GM23338 (cell line): Measurements from ENCODE around the gene DDN. TPM values are rescaled to one million over a fixed set of nuclear protein-coding genes. Genes with fewer than 3 reads are reported as not detected.
A peak's percentile ranks its signal among the peaks of the same experiment; 100 is the strongest.

ENCODE experiments used
- ATAC-seq: fragments of 200-7000 bp; cut with Tn5 transposase; 3 replicates; pipeline ENCODE4 v1.9.1; 2020
- DNase-seq: peaks from one replicate; pipeline ENCODE4 v3.0.0-alpha.2; 2015; ENCODE audit warnings: low spot score
- H2AFZ ChIP-seq: fragments of 200-600 bp; sonication (generic); 2 replicates; pipeline ENCODE4 v1.8.0; 2016; ENCODE audit warnings: antibody characterized with exemption, mild to moderate bottlenecking, moderate library complexity
- H3F3A ChIP-seq: fragments of 200-600 bp; sonication (generic); replicated peaks from 2 replicates; pipeline ENCODE4 v1.8.0; 2017; ENCODE audit warnings: antibody characterized with exemption, mixed run types, low read depth
- H3K27ac ChIP-seq: fragments of 200-600 bp; sonication (generic); 2 replicates; pipeline ENCODE4 v1.6.1; 2016; ENCODE audit warnings: low read depth
- H3K27me3 ChIP-seq: fragments of 200-600 bp; sonication (generic); 2 replicates; pipeline ENCODE4 v1.8.0; 2016; ENCODE audit warnings: mild to moderate bottlenecking, mixed run types, moderate library complexity; ENCODE audit not compliant: insufficient read depth
- H3K36me3 ChIP-seq: fragments of 200-600 bp; sonication (generic); 2 replicates; pipeline ENCODE4 v1.8.0; 2016; ENCODE audit warnings: mild to moderate bottlenecking; ENCODE audit not compliant: insufficient read depth
- H3K4me1 ChIP-seq: fragments of 200-600 bp; sonication (generic); 2 replicates; pipeline ENCODE4 v1.8.0; 2016; ENCODE audit warnings: mild to moderate bottlenecking, moderate library complexity; ENCODE audit not compliant: insufficient read depth
- H3K4me2 ChIP-seq: fragments of 200-600 bp; sonication (generic); 2 replicates; pipeline ENCODE4 v1.7.1; 2017; ENCODE audit warnings: mixed run types
- H3K4me3 ChIP-seq: fragments of 200-600 bp; sonication (generic); 2 replicates; pipeline ENCODE4 v1.6.1; 2016; ENCODE audit warnings: mixed run types
- H3K79me2 ChIP-seq: fragments of 200-600 bp; sonication (generic); replicated peaks from 2 replicates; pipeline ENCODE4 v1.8.0; 2017; ENCODE audit warnings: mild to moderate bottlenecking; ENCODE audit not compliant: insufficient read depth
- H3K9me2 ChIP-seq: fragments of 200-600 bp; sonication (generic); 2 replicates; pipeline ENCODE4 v1.8.0; 2017; ENCODE audit not compliant: insufficient read depth
- H4K20me1 ChIP-seq: fragments of 200-600 bp; sonication (generic); replicated peaks from 2 replicates; pipeline ENCODE4 v1.8.0; 2017; ENCODE audit warnings: mild to moderate bottlenecking; ENCODE audit not compliant: insufficient read depth
- H3K27ac Mint-ChIP-seq: 2 replicates; pipeline ENCODE4 v1.8.0; 2020; ENCODE audit warnings: inconsistent platforms, mild to moderate bottlenecking, moderate library complexity, mixed read lengths
- H3K27me3 Mint-ChIP-seq: 3 replicates; pipeline ENCODE4 v1.8.0; 2022; ENCODE audit warnings: low read depth, mild to moderate bottlenecking, moderate library complexity, mixed read lengths, inconsistent platforms; ENCODE audit not compliant: insufficient read depth, poor library complexity
- H3K36me3 Mint-ChIP-seq: 3 replicates; pipeline ENCODE4 v1.8.0; 2021; ENCODE audit warnings: low read depth, mild to moderate bottlenecking, inconsistent platforms, moderate library complexity, mixed read lengths
- H3K4me1 Mint-ChIP-seq: 3 replicates; pipeline ENCODE4 v1.8.0; 2020; ENCODE audit warnings: mild to moderate bottlenecking, inconsistent platforms, mixed read lengths
- H3K4me3 Mint-ChIP-seq: 3 replicates; pipeline ENCODE4 v1.8.0; 2021; ENCODE audit warnings: moderate library complexity, mild to moderate bottlenecking, inconsistent platforms, mixed read lengths
- H3K9me3 Mint-ChIP-seq: 3 replicates; pipeline ENCODE4 v1.8.0; 2020; ENCODE audit warnings: moderate library complexity, mild to moderate bottlenecking, inconsistent platforms, mixed read lengths
- CREB1 ChIP-seq: fragments of 250-450 bp; sonication (Bioruptor Pico); IDR thresholded peaks from 2 replicates; pipeline ENCODE4 v1.5.0; 2020; ENCODE audit warnings: low read depth, mild to moderate bottlenecking, moderate library complexity
- EZH2 ChIP-seq: fragments of 200-600 bp; sonication (generic); IDR thresholded peaks from one replicate; pipeline ENCODE4 v1.8.0; 2017; ENCODE audit warnings: antibody characterized with exemption, mild to moderate bottlenecking, low read depth; ENCODE audit not compliant: unreplicated experiment
- EZH2phosphoT487 ChIP-seq: fragments of 200-600 bp; sonication (generic); IDR thresholded peaks from one replicate; pipeline ENCODE4 v1.8.1; 2018; ENCODE audit warnings: antibody characterized with exemption; ENCODE audit not compliant: unreplicated experiment
- JUNB ChIP-seq: IDR thresholded peaks from one replicate; pipeline ENCODE4 v1.6.1; 2016; ENCODE audit warnings: antibody characterized with exemption; ENCODE audit not compliant: unreplicated experiment
- NANOG ChIP-seq: IDR thresholded peaks from 2 replicates; pipeline ENCODE4 v1.6.1; 2016; ENCODE audit warnings: antibody characterized with exemption, borderline replicate concordance
- POLR2AphosphoS5 ChIP-seq: IDR thresholded peaks from 2 replicates; pipeline ENCODE4 v1.6.1; 2016; ENCODE audit warnings: antibody characterized with exemption, low read depth
- STAT1 ChIP-seq: IDR thresholded peaks from one replicate; pipeline ENCODE4 v1.6.1; 2016; ENCODE audit warnings: antibody characterized with exemption; ENCODE audit not compliant: unreplicated experiment
- ZNF114 ChIP-seq: fragments of 250-450 bp; sonication (Bioruptor Pico); IDR thresholded peaks from 2 replicates; pipeline ENCODE4 v1.5.0; 2020; ENCODE audit warnings: mild to moderate bottlenecking, moderate library complexity
- ZNF331 ChIP-seq: fragments of 250-450 bp; sonication (Bioruptor Pico); IDR thresholded peaks from 2 replicates; pipeline ENCODE4 v1.5.0; 2020; ENCODE audit warnings: low read depth, mild to moderate bottlenecking, moderate library complexity
- polyA plus RNA-seq: library from polyadenylated mRNA; unstranded; fragments of >200 nt; fragmentation: Nextera tagmentation; extraction: Ambion mirVana; gene quantifications from 2 replicates; pipeline ENCODE4 v1.2.1, GENCODE V29; 2016
- total RNA-seq: library from RNA; depleted of rRNA; stranded (reverse); fragments of >200 nt; shearing (Covaris generic); gene quantifications from 2 replicates; pipeline ENCODE4 v1.2.3, GENCODE V29; 2014
- TF ChIP-seq, protein P1 (sequence below): IDR thresholded peaks from 2 replicates; pipeline ENCODE4 v1.6.1; 2016; ENCODE audit warnings: antibody characterized with exemption
- TF ChIP-seq, protein P2 (sequence below): IDR thresholded peaks from one replicate; pipeline ENCODE4 v1.6.1; 2018; ENCODE audit warnings: antibody characterized with exemption; ENCODE audit not compliant: unreplicated experiment
- TF ChIP-seq, protein P3 (sequence below): fragments of 250-450 bp; sonication (Bioruptor Pico); IDR thresholded peaks from 2 replicates; pipeline ENCODE4 v1.5.0; 2020; ENCODE audit warnings: mild to moderate bottlenecking, moderate library complexity
- TF ChIP-seq, protein P4 (sequence below), 2 experiments: fragments of 200-600 bp in 1 of 2; sonication (generic) in 1 of 2; conservative IDR thresholded peaks; 2 replicates each; pipeline versions ENCODE4 v1.5.1 to v1.6.1; 2016 to 2017; ENCODE audit warnings: antibody characterized with exemption in 2 of 2, low read depth in 2 of 2, mild to moderate bottlenecking in 2 of 2, moderate library complexity in 1 of 2

Gene DDN
- total and polyA plus RNA-seq, 2 experiments from 2014 or later: 0.10 TPM; not detected in 1

DNA sequence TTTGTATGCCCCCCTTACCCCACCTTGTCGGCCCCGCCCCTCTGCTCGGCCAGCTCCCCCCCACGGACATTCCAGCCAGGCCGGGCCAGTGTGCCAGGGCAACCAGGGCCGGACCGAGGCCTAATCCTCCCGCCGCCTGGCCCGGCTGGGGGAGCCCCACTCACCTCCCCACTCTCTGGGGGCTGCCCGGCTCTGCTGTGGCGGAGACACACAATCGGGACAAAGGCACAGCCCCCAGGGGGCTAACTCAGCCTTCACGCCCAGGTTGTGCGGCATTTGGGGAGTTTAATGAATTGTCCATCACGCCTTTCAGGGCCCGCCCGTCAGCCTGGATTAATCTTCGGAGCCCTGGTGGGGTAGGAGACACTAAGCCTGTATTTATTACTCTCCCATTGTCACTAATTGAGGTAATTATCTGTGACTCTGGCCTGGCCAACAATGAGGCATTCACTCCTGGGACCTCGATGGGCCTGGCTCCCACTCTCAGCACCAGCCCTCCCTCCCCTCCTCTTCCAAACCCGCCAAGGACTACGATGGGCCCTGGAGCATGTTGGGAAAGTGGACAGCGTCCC is 12.4 kb downstream of the DDN start:
- no peak for ATAC-seq

More for the DNA sequence above, 12.4 kb downstream of the DDN start:
- no peaks in the 10 kb centered on the region for H3K4me1 ChIP-seq
- peaks cover 95% of the 10 kb centered on the region for H3K27me3 ChIP-seq
- Mint-ChIP-seq H3K4me1 (peaks cover 16% of the 10 kb centered on the region), H3K27ac (no peak overlapping the region), H3K27me3 (peaks cover 62% of the 10 kb centered on the region), H3K4me3 (no peak overlapping the region), H3K36me3 (no peaks in the 10 kb centered on the region), H3K9me3 (no peaks in the 10 kb centered on the region)
- H3K4me3 ChIP-seq: no peak overlapping the region
- DNase-seq: peak; percentile 4
- H3K4me2 ChIP-seq: no peak overlapping the region
- no peaks in the 10 kb centered on the region for H3F3A ChIP-seq
- H3K79me2 ChIP-seq: no peaks in the 10 kb centered on the region
- no peaks in the 10 kb centered on the region for H3K9me2 ChIP-seq
- no peak overlapping the region for H3K27ac ChIP-seq
- H3K36me3 ChIP-seq: no peaks in the 10 kb centered on the region
- H4K20me1 ChIP-seq: peaks cover 11% of the 10 kb centered on the region; the same call in 1 of the 2 replicates
- TF ChIP-seq JUNB (no peak), STAT1 (no peak), EZH2phosphoT487 (no peak), NANOG (no peak), EZH2 (no peak), CREB1 (CRISPR knock-in tag) (no peak), POLR2AphosphoS5 (no peak), ZNF331 (CRISPR knock-in tag) (no peak), ZNF114 (CRISPR knock-in tag) (no peak)
- TF ChIP-seq, protein P1, sequence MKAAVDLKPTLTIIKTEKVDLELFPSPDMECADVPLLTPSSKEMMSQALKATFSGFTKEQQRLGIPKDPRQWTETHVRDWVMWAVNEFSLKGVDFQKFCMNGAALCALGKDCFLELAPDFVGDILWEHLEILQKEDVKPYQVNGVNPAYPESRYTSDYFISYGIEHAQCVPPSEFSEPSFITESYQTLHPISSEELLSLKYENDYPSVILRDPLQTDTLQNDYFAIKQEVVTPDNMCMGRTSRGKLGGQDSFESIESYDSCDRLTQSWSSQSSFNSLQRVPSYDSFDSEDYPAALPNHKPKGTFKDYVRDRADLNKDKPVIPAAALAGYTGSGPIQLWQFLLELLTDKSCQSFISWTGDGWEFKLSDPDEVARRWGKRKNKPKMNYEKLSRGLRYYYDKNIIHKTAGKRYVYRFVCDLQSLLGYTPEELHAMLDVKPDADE: no peak
- TF ChIP-seq, protein P2, sequence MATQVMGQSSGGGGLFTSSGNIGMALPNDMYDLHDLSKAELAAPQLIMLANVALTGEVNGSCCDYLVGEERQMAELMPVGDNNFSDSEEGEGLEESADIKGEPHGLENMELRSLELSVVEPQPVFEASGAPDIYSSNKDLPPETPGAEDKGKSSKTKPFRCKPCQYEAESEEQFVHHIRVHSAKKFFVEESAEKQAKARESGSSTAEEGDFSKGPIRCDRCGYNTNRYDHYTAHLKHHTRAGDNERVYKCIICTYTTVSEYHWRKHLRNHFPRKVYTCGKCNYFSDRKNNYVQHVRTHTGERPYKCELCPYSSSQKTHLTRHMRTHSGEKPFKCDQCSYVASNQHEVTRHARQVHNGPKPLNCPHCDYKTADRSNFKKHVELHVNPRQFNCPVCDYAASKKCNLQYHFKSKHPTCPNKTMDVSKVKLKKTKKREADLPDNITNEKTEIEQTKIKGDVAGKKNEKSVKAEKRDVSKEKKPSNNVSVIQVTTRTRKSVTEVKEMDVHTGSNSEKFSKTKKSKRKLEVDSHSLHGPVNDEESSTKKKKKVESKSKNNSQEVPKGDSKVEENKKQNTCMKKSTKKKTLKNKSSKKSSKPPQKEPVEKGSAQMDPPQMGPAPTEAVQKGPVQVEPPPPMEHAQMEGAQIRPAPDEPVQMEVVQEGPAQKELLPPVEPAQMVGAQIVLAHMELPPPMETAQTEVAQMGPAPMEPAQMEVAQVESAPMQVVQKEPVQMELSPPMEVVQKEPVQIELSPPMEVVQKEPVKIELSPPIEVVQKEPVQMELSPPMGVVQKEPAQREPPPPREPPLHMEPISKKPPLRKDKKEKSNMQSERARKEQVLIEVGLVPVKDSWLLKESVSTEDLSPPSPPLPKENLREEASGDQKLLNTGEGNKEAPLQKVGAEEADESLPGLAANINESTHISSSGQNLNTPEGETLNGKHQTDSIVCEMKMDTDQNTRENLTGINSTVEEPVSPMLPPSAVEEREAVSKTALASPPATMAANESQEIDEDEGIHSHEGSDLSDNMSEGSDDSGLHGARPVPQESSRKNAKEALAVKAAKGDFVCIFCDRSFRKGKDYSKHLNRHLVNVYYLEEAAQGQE: no peak
- TF ChIP-seq, protein P3, sequence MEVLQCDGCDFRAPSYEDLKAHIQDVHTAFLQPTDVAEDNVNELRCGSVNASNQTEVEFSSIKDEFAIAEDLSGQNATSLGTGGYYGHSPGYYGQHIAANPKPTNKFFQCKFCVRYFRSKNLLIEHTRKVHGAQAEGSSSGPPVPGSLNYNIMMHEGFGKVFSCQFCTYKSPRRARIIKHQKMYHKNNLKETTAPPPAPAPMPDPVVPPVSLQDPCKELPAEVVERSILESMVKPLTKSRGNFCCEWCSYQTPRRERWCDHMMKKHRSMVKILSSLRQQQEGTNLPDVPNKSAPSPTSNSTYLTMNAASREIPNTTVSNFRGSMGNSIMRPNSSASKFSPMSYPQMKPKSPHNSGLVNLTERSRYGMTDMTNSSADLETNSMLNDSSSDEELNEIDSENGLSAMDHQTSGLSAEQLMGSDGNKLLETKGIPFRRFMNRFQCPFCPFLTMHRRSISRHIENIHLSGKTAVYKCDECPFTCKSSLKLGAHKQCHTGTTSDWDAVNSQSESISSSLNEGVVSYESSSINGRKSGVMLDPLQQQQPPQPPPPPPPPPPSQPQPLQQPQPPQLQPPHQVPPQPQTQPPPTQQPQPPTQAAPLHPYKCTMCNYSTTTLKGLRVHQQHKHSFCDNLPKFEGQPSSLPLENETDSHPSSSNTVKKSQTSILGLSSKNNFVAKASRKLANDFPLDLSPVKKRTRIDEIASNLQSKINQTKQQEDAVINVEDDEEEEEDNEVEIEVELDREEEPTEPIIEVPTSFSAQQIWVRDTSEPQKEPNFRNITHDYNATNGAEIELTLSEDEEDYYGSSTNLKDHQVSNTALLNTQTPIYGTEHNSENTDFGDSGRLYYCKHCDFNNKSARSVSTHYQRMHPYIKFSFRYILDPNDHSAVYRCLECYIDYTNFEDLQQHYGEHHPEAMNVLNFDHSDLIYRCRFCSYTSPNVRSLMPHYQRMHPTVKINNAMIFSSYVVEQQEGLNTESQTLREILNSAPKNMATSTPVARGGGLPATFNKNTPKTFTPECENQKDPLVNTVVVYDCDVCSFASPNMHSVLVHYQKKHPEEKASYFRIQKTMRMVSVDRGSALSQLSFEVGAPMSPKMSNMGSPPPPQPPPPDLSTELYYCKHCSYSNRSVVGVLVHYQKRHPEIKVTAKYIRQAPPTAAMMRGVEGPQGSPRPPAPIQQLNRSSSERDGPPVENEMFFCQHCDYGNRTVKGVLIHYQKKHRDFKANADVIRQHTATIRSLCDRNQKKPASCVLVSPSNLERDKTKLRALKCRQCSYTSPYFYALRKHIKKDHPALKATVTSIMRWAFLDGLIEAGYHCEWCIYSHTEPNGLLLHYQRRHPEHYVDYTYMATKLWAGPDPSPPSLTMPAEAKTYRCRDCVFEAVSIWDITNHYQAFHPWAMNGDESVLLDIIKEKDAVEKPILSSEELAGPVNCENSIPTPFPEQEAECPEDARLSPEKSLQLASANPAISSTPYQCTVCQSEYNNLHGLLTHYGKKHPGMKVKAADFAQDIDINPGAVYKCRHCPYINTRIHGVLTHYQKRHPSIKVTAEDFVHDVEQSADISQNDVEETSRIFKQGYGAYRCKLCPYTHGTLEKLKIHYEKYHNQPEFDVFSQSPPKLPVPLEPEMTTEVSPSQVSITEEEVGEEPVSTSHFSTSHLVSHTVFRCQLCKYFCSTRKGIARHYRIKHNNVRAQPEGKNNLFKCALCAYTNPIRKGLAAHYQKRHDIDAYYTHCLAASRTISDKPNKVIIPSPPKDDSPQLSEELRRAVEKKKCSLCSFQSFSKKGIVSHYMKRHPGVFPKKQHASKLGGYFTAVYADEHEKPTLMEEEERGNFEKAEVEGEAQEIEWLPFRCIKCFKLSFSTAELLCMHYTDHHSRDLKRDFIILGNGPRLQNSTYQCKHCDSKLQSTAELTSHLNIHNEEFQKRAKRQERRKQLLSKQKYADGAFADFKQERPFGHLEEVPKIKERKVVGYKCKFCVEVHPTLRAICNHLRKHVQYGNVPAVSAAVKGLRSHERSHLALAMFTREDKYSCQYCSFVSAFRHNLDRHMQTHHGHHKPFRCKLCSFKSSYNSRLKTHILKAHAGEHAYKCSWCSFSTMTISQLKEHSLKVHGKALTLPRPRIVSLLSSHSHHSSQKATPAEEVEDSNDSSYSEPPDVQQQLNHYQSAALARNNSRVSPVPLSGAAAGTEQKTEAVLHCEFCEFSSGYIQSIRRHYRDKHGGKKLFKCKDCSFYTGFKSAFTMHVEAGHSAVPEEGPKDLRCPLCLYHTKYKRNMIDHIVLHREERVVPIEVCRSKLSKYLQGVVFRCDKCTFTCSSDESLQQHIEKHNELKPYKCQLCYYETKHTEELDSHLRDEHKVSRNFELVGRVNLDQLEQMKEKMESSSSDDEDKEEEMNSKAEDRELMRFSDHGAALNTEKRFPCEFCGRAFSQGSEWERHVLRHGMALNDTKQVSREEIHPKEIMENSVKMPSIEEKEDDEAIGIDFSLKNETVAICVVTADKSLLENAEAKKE: no peak
- TF ChIP-seq, protein P4, sequence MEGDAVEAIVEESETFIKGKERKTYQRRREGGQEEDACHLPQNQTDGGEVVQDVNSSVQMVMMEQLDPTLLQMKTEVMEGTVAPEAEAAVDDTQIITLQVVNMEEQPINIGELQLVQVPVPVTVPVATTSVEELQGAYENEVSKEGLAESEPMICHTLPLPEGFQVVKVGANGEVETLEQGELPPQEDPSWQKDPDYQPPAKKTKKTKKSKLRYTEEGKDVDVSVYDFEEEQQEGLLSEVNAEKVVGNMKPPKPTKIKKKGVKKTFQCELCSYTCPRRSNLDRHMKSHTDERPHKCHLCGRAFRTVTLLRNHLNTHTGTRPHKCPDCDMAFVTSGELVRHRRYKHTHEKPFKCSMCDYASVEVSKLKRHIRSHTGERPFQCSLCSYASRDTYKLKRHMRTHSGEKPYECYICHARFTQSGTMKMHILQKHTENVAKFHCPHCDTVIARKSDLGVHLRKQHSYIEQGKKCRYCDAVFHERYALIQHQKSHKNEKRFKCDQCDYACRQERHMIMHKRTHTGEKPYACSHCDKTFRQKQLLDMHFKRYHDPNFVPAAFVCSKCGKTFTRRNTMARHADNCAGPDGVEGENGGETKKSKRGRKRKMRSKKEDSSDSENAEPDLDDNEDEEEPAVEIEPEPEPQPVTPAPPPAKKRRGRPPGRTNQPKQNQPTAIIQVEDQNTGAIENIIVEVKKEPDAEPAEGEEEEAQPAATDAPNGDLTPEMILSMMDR (conservative IDR thresholded peaks at IDR 0.05; ENCODE audit: low read depth in 2 of 2): no peak
- no peak overlapping the region for H2AFZ ChIP-seq
